PC-9 (cell line): ENCODE results near the gene S100A14.

ENCODE experiments used
- EZH2 ChIP-seq: fragments of 200-600 bp; sonication (generic); IDR thresholded peaks from 2 replicates; pipeline ENCODE4 v1.8.0; 2017; ENCODE audit warnings: antibody characterized with exemption, low read depth
- TF ChIP-seq, protein P1 (sequence below): fragments of 200-600 bp; sonication (generic); conservative IDR thresholded peaks from 2 replicates; pipeline ENCODE4 v1.6.1; 2017; ENCODE audit warnings: mixed run types, antibody characterized with exemption, mild to moderate bottlenecking, moderate library complexity

DNA sequence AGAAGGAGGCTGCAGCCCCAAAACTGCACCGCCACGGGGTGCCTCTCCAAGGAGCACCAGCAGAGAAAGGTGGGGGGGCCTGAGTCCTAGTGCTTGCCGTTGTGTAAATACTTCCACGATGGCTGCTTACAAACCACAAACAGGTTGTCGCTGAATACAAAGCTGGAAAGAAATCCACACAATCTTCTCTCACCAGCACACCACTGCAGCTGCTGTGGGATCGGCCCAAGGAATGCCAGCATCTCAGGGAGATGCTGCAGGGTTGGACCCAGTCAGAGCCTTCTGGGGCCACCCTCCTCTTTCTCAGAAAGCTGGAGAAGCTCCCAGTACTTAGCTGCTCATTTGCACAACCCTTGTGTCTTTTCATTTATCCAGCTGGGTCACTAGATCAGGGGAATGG is 3.0 kb upstream of the S100A14 start:
- TF ChIP-seq, protein P1, sequence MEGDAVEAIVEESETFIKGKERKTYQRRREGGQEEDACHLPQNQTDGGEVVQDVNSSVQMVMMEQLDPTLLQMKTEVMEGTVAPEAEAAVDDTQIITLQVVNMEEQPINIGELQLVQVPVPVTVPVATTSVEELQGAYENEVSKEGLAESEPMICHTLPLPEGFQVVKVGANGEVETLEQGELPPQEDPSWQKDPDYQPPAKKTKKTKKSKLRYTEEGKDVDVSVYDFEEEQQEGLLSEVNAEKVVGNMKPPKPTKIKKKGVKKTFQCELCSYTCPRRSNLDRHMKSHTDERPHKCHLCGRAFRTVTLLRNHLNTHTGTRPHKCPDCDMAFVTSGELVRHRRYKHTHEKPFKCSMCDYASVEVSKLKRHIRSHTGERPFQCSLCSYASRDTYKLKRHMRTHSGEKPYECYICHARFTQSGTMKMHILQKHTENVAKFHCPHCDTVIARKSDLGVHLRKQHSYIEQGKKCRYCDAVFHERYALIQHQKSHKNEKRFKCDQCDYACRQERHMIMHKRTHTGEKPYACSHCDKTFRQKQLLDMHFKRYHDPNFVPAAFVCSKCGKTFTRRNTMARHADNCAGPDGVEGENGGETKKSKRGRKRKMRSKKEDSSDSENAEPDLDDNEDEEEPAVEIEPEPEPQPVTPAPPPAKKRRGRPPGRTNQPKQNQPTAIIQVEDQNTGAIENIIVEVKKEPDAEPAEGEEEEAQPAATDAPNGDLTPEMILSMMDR = no peak
- no peak for TF ChIP-seq EZH2
